NCI-H2196 treated with DMSO at 0.1 percent for 48 hours (cell line): ENCODE data around the gene SLCO3A1.

ENCODE experiments used
- DNase-seq: peaks from one replicate; lab custom pipeline; 2025; ENCODE audit not compliant: unreplicated experiment; lab: John Stamatoyannopoulos, UW

The SLCO3A1 gene

DNA sequence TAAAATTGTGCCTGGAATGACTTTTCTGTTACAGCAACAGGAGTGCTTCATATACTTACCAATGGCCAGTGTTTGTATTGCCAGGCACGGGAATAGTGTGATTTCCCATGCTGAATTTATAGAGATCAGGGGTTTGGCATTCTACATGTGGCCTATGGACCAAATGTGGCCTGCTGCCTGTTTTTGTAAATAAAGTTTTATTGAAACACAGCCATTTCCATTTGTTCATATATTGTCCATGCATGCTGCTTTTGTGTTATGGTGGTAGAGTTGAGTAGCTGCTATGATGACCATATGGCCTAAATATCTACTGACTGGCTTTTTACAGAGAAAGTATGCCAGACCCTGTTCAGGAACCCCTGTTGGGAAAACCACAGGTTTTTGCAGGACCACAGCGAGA, 55.6 kb downstream of the SLCO3A1 start:
- no peak for DNase-seq

DNA sequence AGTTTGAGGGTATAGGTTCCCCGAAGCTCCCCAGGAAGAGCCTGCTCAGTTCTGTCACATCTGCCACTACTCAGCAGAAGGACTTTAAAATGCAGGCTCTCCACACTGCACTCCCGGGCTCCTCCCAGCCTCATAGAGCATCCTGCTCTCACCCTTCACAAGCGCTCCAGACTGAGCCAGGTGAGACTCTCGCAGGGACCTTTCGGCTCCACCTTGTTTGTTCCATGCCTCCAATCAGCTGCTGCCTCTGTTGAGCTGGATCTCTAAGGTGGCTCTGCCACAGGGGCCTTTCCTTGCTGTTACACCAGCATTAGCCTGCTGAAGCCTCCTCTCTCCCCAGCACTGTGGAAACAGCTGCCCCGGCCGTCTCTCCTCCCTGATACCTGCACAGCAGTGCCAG, 56.1 kb downstream of the SLCO3A1 start:
- DNase-seq, result no peak

DNA sequence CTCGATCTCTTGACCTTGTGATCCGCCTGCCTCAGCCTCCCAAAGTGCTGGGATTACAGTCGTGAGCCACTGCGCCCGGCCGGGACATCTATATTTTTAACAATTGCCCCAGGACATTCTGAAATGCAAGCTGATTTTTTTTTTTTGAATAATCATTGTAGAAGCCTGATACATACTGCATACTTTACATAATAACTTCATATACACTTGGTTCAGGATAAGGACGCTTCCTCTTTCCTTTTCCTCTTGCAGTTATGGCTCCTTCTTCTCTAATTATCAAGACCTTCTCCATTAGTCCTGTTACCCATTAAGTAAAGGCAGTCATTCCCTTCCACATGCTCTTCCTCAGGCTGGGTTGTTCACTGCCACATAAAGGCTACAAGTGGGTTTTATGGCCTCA, 58.3 kb downstream of the SLCO3A1 start:
- no peak for DNase-seq

DNA sequence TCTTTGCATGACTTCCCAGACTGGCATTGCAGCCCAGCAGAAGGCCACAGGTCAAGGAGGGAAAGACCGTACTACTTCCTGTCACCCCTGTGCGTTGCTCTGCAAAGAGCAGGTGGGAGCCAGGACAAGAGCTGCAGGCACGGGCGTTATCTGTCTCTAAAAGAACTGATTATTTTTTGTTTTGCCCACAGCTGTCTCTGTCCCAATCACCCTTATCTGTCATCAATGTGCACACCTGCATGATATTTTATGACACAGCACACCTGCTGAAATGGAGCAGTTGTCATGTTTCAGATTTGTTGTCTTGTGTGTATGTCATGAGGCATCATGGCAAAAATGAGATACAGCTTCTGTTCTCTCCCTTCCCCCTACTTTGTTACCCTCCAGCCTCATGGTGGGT, 58.8 kb downstream of the SLCO3A1 start:
- no peak for DNase-seq

DNA sequence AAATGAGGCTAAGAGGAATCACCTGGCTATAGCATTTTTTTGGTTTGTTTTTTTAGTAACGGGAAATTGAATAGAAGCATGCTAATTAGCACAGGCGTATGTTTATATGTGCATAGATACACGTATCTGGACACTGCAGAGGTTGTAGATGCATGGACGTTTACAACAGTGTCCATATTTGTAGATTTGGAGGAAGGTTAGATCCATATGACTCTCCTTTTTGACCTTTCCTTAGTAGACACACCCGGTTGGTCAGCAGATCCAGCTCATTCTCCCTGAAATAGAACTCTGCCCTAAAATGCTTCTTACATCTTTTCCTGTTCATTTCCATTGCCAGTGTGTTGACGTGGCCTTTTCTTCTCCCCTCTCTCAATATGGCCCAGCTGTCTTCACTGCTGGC, 60.1 kb downstream of the SLCO3A1 start:
- no peak for DNase-seq

DNA sequence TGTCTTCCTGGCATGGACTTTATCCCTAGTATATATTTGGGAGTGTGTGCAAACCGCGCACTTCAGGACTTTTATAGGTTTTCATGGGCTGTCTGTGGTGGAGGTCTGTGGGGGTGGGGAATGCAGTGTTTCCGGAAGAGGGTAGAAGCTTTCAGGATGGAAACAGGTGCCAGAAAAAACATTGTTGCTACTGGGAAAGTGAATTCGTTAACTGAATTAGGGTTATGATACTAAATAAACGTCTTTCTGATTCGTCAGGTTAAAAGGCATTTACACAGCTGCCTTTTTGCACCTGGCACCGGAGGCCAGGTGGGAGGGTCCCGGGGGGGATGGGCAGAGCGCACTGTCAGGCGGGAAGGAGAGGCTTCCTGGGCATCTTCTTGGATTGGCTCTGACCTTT, 62.1 kb downstream of the SLCO3A1 start:
- peak; percentile 84 for DNase-seq

DNA sequence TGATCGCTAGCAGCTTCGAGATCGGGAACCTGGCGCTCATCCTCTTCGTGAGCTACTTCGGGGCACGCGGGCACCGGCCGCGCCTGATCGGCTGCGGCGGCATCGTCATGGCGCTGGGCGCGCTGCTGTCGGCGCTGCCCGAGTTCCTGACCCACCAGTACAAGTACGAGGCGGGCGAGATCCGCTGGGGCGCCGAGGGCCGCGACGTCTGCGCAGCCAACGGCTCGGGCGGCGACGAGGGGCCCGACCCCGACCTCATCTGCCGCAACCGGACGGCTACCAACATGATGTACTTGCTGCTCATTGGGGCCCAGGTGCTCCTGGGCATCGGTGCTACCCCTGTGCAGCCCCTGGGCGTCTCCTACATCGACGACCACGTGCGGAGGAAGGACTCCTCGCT, 62.5 kb downstream of the SLCO3A1 start:
- DNase-seq, result no peak

DNA sequence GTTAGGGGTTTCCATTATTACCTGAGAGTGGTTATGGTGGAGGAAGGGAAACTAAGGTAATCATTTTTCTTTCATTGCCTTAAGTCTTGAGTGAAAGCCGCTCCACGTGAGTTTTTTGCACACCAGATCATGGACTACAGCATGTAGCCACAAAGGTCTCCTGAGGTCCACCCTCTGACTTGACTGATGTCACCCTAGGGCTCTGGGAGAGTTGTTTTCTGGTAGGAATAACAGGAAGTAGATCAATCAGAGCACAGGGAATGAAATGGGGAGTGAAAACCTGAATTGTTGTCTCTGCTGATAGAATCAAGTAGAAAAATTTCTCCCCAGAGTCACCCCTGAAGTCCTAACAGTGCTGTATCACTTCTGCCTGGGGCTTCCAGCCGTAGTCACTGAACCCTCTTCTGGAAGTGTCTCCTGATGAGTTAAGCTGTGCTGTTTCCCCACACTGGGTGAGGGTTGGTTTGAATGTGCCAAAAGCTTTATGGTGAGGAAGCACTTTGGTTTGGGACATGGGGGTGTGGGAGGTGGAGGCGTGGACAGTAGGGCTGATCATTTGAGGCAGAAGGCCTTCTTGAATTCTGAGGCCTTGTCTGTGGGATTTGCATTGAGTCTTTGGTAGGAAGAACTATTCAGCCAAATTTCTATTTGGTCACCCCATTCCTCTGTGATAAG, 64.3 kb downstream of the SLCO3A1 start:
- DNase-seq, result no peak

DNA sequence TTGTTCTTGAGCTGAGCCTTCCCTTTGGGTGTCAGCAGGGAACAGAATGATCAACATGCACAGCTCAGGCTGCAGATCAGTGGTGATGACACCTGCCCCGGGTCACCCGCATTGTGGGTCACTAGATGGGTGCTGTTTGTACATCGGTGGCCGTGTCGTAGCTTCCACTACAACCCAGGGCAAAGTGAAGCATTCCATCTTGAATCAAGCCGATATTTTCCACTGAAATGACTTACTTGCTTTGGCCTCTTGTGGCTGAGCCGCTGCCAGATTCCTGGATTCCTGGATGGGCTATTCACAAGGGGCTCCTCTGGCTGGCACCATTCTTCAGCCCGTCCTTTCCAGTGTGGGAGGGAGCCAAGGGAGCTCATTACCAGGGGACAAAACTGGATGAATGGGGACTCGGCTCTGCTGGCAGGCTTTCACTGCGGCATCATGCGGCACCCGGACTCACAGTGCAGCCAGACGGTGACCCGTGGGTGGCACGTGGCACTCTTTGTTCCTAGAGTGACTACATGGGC, 65.6 kb downstream of the SLCO3A1 start:
- no peak for DNase-seq

DNA sequence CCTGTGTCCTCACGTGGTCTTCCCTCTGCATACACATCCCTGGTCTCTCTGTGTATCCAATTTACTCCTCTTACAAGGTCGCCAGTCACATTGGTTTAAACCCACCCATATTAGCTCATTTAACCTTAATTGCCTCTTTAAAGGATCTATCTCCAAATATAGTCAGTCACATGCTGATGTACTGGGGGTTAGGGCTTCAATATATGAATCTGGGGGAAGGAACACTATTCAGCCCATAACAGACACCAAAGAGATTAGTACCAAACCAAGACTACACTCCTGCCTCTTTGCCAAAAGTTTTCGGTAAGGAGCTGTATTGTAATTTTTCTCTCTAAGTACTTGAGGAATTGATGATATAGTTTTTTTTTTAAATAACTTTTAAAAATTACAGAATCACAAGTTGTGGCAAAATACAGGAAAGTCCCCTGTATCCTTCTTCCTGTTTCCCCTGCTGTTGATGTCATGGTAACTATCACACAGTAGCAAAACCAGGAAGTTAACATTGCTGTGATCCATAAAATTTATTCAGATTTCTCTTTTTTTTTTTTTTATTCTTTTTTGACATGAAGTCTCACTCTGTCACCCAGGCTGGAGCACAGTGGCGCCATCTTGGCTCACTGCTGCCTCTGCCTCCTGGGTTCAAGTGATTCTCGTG, 67.8 kb downstream of the SLCO3A1 start:
- DNase-seq, result no peak

DNA sequence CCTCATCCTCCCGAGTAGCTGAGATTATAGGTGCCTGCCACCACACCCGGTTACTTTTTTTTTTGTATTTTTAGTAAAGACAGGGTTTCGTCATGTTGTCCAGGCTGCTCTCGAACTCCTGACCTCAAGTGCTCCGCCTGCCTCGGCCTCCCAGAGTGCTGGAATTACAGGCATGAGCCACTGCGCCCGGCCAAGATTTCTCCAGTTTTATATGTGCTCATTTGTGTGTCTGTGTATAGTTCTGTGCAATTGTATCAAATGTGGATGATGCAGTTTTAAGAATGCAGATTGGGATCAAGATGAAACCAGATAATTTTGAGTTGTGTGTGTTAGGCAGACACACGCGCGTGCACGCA, 68.3 kb downstream of the SLCO3A1 start:
- DNase-seq, result no peak

DNA sequence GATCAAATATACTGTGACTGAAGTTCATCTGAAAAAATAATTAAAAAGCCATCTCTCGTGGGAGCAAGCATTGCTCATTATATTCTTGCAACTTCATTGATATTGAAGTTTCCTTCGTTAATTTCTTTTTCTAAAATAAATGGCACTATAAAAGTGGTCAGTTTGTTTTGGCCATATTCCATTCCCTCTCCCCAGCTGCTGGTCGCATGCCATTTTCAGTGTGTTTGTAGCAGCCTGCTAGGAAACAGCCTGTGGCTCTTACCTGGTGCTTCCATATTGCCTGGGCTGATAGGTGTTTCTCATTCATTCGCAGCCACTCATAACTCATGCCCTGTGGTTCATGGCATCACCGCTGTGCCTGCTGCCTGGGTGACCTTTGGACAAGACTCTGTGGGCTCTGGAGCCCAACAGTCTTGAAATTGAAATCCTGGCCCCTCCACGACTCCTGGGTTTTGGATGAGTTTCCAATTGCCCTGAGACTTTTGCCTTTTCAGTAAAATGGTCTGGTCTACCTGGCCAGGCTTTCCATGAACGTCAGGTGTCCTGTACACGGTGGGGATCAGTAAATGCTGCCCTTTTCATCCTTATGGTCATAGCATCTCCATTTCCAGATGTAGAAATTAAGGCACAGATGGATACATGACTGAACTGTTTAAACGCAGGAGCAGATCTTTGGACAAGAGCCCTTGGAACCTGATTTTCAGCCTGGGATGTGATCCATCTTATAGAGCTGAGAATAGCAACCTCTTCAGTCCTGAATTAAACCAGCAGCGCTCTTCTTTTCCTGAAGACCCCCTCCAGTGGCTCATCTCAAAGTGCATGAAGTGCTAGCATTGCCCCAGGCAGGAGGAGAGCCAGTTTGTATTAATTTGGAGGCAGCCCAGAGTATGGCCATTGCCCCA, 69.4 kb downstream of the SLCO3A1 start:
- peak; percentile 26 for DNase-seq

DNA sequence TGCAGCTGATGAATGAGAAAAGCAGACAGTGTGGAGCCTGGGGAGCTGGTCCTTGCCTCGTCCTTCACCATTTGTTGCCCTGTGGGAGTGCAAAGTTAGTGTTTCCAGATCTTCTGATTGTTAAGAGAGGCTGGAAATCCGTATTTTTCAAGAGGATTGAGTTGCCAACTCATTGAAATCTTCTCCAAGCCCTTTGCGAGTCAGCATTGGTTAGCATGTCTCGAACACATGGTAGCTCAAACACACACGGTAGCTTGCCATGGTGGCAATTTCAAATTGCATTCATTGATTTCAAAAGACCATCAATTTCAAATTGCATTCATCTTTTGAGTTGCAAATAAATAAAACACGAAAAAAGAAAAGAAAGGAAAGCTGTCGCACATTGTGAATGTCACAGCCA, 70.7 kb downstream of the SLCO3A1 start:
- DNase-seq, result no peak

DNA sequence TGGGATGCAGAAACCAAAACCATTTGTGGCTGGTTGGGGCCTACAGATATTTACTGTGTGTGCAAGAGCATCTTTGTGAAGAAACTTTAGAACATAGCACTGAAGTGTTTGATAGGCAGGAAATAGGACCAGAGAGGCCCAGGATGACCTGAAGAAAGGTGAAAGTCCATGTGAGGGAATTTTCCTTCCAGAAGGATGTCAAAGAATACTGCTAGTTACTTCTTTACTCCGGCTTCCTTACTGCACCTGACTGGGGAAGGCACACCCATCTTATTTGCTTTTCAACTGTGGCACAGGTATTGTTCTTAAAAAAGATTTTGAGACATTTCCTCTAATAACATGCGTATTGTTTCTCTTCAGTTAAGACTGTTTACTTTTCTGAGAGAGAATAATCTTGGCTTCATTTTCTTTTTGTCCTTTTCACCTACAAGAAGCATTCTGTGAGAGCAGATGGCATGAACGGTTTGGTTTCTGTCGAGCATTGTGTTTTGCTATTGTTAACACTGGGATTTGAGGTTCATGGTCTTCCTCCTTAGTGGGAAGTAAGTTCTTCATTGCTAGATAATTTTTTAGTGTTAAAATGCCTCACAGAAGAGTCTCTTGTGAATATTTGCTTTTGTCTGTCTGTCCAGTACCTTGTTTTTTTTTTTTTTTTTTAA, 71.5 kb downstream of the SLCO3A1 start:
- DNase-seq, result no peak

DNA sequence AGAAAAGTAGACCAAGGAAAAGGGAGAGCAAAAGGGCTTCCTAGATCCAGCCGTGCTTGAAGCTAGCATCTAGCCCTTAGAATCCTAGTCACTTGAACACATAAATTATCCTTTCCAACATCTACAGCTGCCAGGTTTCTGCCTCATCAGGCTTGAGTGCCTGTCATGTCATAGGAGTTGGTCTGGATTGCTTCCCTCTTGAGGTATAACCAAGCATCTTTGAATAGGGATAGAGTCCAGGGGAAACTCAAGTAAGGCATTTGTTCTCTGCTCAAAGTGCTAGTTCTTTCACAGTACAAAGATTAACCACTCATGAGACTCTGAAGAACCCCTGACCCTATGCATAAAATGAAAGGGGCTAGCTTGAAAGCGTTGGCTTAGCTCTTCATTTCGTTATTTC, 72.3 kb downstream of the SLCO3A1 start:
- DNase-seq, result no peak

DNA sequence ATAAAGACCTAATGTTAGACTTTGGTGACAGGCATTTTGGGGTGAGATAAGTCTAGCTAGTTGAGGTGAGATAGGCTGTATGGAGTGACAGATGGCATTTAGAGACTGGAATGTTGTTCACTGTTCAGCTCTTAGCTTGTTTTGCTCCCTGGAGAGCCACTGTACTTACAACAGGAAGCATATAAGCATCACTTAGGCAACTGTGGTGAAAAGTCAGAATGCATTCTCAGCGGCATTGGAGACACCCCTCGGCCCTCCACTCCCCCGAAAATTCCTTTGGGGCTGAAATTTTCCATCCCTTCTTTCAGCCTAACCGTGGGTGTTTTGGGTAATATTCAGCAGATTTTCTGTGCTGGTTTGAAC, 73.4 kb downstream of the SLCO3A1 start:
- DNase-seq, result no peak

DNA sequence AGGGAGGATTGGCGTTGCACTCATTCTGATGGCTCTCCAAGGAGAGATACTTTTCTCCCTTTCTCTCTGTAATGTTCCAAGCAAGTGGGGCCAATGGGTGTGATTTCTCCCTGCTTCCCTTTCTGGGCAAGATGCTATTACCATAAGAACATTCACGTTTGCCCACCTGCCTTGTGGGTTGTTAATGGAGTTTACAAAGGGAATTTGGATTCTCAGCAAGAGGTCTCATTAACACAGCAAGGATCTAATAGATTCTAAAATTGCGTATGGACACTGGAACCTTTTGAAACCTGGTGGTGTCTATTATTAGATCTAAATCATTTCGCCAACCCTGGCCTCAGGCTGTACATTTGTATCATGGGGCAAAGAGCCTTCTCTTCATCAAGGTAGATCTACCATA, 74.1 kb downstream of the SLCO3A1 start:
- DNase-seq, result no peak

DNA sequence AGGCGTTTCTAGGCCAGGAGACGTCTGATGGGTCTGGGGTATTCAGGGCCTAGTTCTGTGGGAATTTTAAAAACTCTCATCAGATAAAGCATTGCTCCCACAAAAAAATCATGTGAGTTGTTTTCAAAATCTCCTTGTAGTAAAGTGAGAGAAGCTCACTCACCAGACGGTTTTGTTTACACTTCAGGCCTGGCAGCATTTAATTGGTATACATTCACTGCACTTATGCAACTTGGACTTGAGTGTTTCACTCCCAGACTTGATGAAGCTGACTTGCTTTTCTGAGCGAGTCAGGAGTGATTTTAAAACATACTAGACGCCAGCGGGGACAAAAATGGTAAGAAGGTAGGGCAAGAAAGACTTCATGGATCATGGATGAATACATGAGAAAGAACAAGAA, 75.2 kb downstream of the SLCO3A1 start:
- DNase-seq, result no peak

DNA sequence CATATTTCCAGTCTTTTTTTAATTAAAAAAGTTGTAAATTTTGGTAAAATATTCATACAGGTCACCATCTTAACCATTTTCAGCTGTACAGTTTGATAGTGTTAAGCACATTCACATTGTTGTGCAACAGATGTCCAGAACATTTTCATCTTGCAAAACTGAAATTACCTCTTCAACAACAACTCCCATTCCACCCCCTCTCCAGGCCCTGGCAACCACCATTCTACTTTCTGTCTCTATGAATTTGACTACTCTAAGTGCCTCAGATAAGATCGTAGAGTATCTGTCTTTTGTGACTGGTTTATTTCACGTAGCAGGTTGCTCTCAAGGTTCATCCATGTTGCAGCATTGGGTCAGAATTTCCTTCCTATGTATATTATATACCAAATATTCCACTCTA, 76.0 kb downstream of the SLCO3A1 start:
- no peak for DNase-seq

DNA sequence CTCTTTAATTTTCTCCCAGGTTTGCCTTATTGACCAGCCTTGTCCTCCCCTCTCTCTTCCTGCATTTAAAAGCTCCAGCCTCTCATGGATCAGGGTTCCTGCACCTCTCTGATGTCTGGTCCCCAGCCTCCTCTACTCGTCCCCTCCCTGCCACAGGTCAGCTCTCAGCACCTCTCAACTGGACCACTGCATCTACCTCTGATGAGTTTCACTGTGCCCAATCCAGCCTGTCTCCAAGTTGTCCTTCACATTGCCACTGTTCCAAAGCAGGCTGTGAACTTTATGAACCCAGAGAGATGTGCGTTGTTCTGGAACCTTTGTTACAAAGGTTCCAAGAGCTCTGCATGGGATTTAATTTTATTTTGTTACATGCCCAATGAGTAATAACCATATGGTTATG, 76.6 kb downstream of the SLCO3A1 start:
- DNase-seq, result no peak

DNA sequence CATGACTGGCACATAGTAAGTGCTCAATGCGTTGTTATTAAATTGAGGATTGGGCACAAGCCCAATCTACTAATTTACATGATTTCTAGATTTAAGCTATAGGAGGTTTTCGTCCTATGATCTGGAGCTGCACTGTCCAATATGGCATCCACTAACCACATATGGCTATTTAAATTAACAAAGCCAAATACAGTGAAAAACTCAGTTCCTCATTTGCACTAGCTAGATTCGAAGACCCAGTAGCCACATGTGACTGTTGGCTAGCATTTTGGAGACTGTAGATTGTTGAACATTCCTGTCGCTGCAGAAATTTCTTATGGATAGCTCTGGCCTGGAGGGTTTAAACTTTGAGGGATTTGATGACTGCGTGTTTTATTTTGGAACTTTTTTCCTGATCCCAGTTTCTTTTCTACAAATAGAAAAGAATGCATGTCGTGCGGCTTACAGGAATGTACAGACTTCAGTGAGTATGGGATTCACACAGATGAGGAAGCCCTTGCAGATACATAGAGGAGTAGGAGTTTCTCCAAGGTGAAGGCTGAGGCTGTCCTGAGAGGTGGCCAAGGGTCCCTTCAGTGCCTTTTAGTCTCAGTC, 82.8 kb downstream of the SLCO3A1 start:
- no peak for DNase-seq
